Measurements from ENCODE around the gene C10orf62. TPM values are rescaled to one million over a fixed set of nuclear protein-coding genes. Genes with fewer than 3 reads are reported as not detected.

Gene C10orf62
- total RNA-seq, 1 experiment from 2014 or later = not detected

DNA sequence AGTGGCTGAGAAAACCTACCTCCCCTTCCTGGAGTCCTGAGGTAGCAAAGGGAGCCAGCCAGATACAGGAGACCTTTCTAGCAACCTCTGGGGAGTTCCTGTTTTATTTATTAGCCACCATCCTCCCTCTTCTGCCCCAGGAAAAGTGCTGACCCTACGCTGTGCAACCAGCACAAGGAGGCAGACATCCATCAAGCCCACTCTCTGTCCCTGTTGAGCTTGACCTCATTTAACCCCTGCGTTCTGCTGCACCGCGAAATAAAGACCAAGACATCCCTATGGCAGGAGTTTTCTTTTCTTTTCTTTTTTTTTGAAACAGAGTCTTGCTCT, 42.3 kb upstream of the C10orf62 start:
- CTCF ChIA-PET = no interaction called here
- POLR2A ChIA-PET = no interaction called here

DNA sequence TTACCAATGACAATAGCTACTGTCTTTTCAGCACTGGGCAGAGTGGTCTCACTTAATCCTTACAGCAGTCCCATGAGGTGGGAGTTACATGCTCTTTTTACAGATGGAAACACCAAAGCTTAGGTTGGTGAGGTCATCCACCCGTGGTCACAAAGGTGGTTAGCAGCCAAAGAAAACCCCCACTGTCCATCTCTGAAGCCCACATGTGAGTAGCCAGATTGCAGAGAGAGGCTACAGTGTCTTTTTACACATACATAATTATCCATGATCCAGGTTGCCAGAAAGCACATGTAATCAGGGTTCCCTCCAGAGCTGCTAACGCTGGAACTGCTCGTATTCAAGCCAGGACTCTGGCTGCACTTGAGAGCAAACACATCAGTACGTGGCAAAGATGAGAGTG, 41.6 kb upstream of the C10orf62 start:
- Mint-ChIP-seq H3K36me3 (ENCODE audit: insufficient read depth, unreplicated experiment) (no peaks in the 10 kb centered on the region), H3K27me3 (ENCODE audit: insufficient read depth, unreplicated experiment) (no peaks in the 10 kb centered on the region), H3K4me1 (ENCODE audit: low read depth, unreplicated experiment) (peaks cover 13% of the 10 kb centered on the region), H3K4me3 (ENCODE audit: unreplicated experiment) (no peak overlapping the region), H3K27ac (ENCODE audit: unreplicated experiment) (no peak overlapping the region), H3K9me3 (ENCODE audit: unreplicated experiment) (no peaks in the 10 kb centered on the region)
- no peak overlapping the region for H3K4me3 ChIP-seq (ENCODE audit: low read depth, low read length)
- no peak for TF ChIP-seq CTCF (IDR thresholded peaks at IDR 0.05; ENCODE audit: insufficient read depth in 1 of 2, low read depth in 1 of 2, low read length in 1 of 2, severe bottlenecking in 1 of 2, unreplicated experiment in 1 of 2)
- ChIA-PET POLR2A (no interaction called here), CTCF (no interaction called here)
- no peak for DNase-seq
- H3K9me3 ChIP-seq = no peaks in the 10 kb centered on the region
- H3K4me1 ChIP-seq = peaks cover 7% of the 10 kb centered on the region
- H3K36me3 ChIP-seq (ENCODE audit: control insufficient read depth, insufficient read depth, low read length) = no peaks in the 10 kb centered on the region
- no peaks in the 10 kb centered on the region for H3K27me3 ChIP-seq (replicated peaks; ENCODE audit: control insufficient read depth, insufficient read depth, low read length)
- intact Hi-C loops (cut with micrococcal nuclease; ENCODE audit: unreplicated experiment) = no loop called here
- no TSS peak for BruUV-seq (replicated peaks)

More for the DNA sequence above, 42.3 kb upstream of the C10orf62 start:
- H3K36me3 ChIP-seq (ENCODE audit: control insufficient read depth, insufficient read depth, low read length) = no peaks in the 10 kb centered on the region
- no peaks in the 10 kb centered on the region for H3K9me3 ChIP-seq
- Mint-ChIP-seq H3K4me1 (ENCODE audit: low read depth, unreplicated experiment) (peaks cover 20% of the 10 kb centered on the region), H3K4me3 (ENCODE audit: unreplicated experiment) (no peak overlapping the region), H3K27ac (ENCODE audit: unreplicated experiment) (no peak overlapping the region), H3K27me3 (ENCODE audit: insufficient read depth, unreplicated experiment) (no peaks in the 10 kb centered on the region), H3K36me3 (ENCODE audit: insufficient read depth, unreplicated experiment) (peaks cover under 1% of the 10 kb centered on the region), H3K9me3 (ENCODE audit: unreplicated experiment) (no peaks in the 10 kb centered on the region)
- intact Hi-C loops (cut with micrococcal nuclease; ENCODE audit: unreplicated experiment) = no loop called here
- DNase-seq = no peak
- no peaks in the 10 kb centered on the region for H3K27me3 ChIP-seq (replicated peaks; ENCODE audit: control insufficient read depth, insufficient read depth, low read length)
- no peak overlapping the region for H3K4me3 ChIP-seq (ENCODE audit: low read depth, low read length)
- no peak for TF ChIP-seq CTCF (IDR thresholded peaks at IDR 0.05; ENCODE audit: insufficient read depth in 1 of 2, low read depth in 1 of 2, low read length in 1 of 2, severe bottlenecking in 1 of 2, unreplicated experiment in 1 of 2)
- H3K4me1 ChIP-seq = peaks cover 15% of the 10 kb centered on the region
- no TSS peak for BruUV-seq (replicated peaks)

DNA sequence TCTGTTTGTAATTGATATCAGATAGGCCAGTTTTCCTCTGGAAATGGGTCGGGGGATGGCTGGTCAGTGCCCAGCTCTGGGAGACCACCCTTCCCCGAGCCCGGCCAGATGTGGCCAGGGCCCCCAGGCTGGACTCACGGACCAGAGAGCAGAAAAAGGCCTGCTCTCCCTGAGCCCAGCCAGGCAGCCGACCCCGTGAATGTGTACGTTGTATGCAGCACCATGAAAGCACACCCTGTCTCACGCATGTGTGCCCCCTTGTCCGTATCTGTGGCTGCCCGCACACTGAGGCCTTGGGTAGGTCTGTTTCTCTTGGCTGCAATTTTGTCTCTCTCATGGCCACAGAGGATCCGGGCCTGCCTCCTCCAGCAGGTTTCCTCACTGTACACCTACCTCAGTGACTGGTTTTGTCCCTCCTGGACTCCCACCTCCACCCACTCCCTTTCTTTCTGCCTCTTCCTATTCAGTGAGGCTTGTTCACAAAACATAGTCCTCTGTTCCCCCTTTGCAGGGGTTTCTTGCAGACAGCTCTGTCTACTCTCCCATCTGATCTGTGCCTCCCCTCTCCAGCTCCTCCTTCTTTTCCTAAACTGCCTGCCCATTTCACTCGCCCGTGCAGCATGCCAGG, 40.6 kb upstream of the C10orf62 start:
- peaks cover 12% of the 10 kb centered on the region for H3K4me1 Mint-ChIP-seq (ENCODE audit: low read depth, unreplicated experiment)

More for the DNA sequence above, 40.6 kb upstream of the C10orf62 start:
- H3K4me3 ChIP-seq (ENCODE audit: low read depth, low read length) = no peak overlapping the region
- peak overlapping the region; percentile 3 for H3K27ac Mint-ChIP-seq (ENCODE audit: unreplicated experiment)
- ChIA-PET POLR2A (no interaction called here), CTCF (no interaction called here)
- no peaks in the 10 kb centered on the region for H3K27me3 ChIP-seq (replicated peaks; ENCODE audit: control insufficient read depth, insufficient read depth, low read length)
- intact Hi-C loops (cut with micrococcal nuclease; ENCODE audit: unreplicated experiment) = no loop called here
- DNase-seq = no peak
- H3K9me3 ChIP-seq = no peaks in the 10 kb centered on the region
- H3K9me3 Mint-ChIP-seq (ENCODE audit: unreplicated experiment) = no peaks in the 10 kb centered on the region
- H3K36me3 Mint-ChIP-seq (ENCODE audit: insufficient read depth, unreplicated experiment) = no peaks in the 10 kb centered on the region
- H3K36me3 ChIP-seq (ENCODE audit: control insufficient read depth, insufficient read depth, low read length) = no peaks in the 10 kb centered on the region
- no TSS peak for BruUV-seq (replicated peaks)
- H3K4me3 Mint-ChIP-seq (ENCODE audit: unreplicated experiment) = no peak overlapping the region
- H3K4me1 ChIP-seq = peaks cover 6% of the 10 kb centered on the region; the same call in 1 of the 2 replicates
- TF ChIP-seq CTCF (IDR thresholded peaks at IDR 0.05; ENCODE audit: insufficient read depth in 1 of 2, low read depth in 1 of 2, low read length in 1 of 2, severe bottlenecking in 1 of 2, unreplicated experiment in 1 of 2) = no peak
- H3K27me3 Mint-ChIP-seq (ENCODE audit: insufficient read depth, unreplicated experiment) = no peaks in the 10 kb centered on the region

Data from Caco-2 (cell line).